Measurements from ENCODE around the gene PIEZO2.

The PIEZO2 gene

GRCh38 chr18:10951631-10952544 lies 197.5 kb downstream of the PIEZO2 start:
- Histone ChIP-seq H4K8ac (ENCODE audit: low read length) (no peak overlapping the region), H2AK5ac (ENCODE audit: low read length, severe bottlenecking) (no peak overlapping the region)
- WGBS = no CpG with 5 or more reads among the region's 1 CpG

GRCh38 chr18:10950876-10951630 lies 198.3 kb downstream of the PIEZO2 start:
- H3K23ac ChIP-seq (ENCODE audit: low read length in 2 of 2) = no peak overlapping the region
- H3K4me3 ChIP-seq (ENCODE audit: insufficient read depth in 1 of 2, low read depth in 1 of 2, low read length in 2 of 2) = no peak overlapping the region
- H3K27ac ChIP-seq (ENCODE audit: low read length, poor library complexity, severe bottlenecking) = no peak overlapping the region
- no peak overlapping the region for H4K8ac ChIP-seq (ENCODE audit: low read length)
- DNase-seq = no peak
- H3K14ac ChIP-seq (ENCODE audit: low read length in 2 of 2) = no peak overlapping the region
- H3K4ac ChIP-seq (ENCODE audit: low read depth in 1 of 2, low read length in 2 of 2) = peak overlapping the region in 1 of 2 experiments; percentile 20
- no peak overlapping the region for H4K91ac ChIP-seq (ENCODE audit: low read length)
- no peak overlapping the region for H2BK120ac ChIP-seq (ENCODE audit: low read depth, low read length)
- no peak overlapping the region for H2AFZ ChIP-seq (ENCODE audit: low read depth, low read length)
- no peak overlapping the region for H2AK5ac ChIP-seq (ENCODE audit: low read length, severe bottlenecking)
- H2BK5ac ChIP-seq (ENCODE audit: low read depth, low read length, poor library complexity, severe bottlenecking) = no peak overlapping the region
- H3K36me3 ChIP-seq (ENCODE audit: control insufficient read depth in 1 of 2, insufficient read depth in 2 of 2, low read depth in 1 of 2, low read length in 2 of 2) = no peaks in the 10 kb centered on the region
- no peaks in the 10 kb centered on the region for H3K4me1 ChIP-seq (ENCODE audit: control insufficient read depth, insufficient read depth, low read depth, low read length)
- H3K4me2 ChIP-seq (ENCODE audit: low read length, poor library complexity, severe bottlenecking) = no peak overlapping the region
- peaks cover 14% of the 10 kb centered on the region for H3K9me3 ChIP-seq (ENCODE audit: control insufficient read depth, low read length)
- no peak overlapping the region for H3K18ac ChIP-seq (ENCODE audit: low read depth in 1 of 2, low read length in 2 of 2)
- no peaks in the 10 kb centered on the region for H3K27me3 ChIP-seq (ENCODE audit: control insufficient read depth in 1 of 2, insufficient read depth in 1 of 2, low read length in 2 of 2)
- no peaks in the 10 kb centered on the region for H3K79me1 ChIP-seq (replicated peaks; ENCODE audit: low read length, poor library complexity, severe bottlenecking)
- no peak overlapping the region for H2BK15ac ChIP-seq (ENCODE audit: low read depth, poor library complexity, severe bottlenecking)
- no peak overlapping the region for H3K9ac ChIP-seq (ENCODE audit: low read length)
- H2BK12ac ChIP-seq (ENCODE audit: low read length in 2 of 2) = no peak overlapping the region
- 97% methylated on average over 8 of the region's 8 CpGs for WGBS

More at GRCh38 chr18:10951631-10952544, 197.5 kb downstream of the PIEZO2 start:
- H3K23ac ChIP-seq (ENCODE audit: low read length in 2 of 2) = no peak overlapping the region
- no peak overlapping the region for H2BK120ac ChIP-seq (ENCODE audit: low read depth, low read length)
- no peak overlapping the region for H2AFZ ChIP-seq (ENCODE audit: low read depth, low read length)
- no peak overlapping the region for H3K27ac ChIP-seq (ENCODE audit: low read length, poor library complexity, severe bottlenecking)
- no peaks in the 10 kb centered on the region for H3K27me3 ChIP-seq (ENCODE audit: control insufficient read depth in 1 of 2, insufficient read depth in 1 of 2, low read length in 2 of 2)
- H3K36me3 ChIP-seq (ENCODE audit: control insufficient read depth in 1 of 2, insufficient read depth in 2 of 2, low read depth in 1 of 2, low read length in 2 of 2) = no peaks in the 10 kb centered on the region
- H3K4me3 ChIP-seq (ENCODE audit: insufficient read depth in 1 of 2, low read depth in 1 of 2, low read length in 2 of 2) = no peak overlapping the region
- H4K91ac ChIP-seq (ENCODE audit: low read length) = no peak overlapping the region
- no peak overlapping the region for H3K14ac ChIP-seq (ENCODE audit: low read length in 2 of 2)
- H3K4me1 ChIP-seq (ENCODE audit: control insufficient read depth, insufficient read depth, low read depth, low read length) = no peaks in the 10 kb centered on the region
- no peak overlapping the region for H3K9ac ChIP-seq (ENCODE audit: low read length)
- H3K9me3 ChIP-seq (ENCODE audit: control insufficient read depth, low read length) = peaks cover 6% of the 10 kb centered on the region
- H3K79me1 ChIP-seq (replicated peaks; ENCODE audit: low read length, poor library complexity, severe bottlenecking) = no peaks in the 10 kb centered on the region
- DNase-seq = no peak
- no peak overlapping the region for H3K4ac ChIP-seq (ENCODE audit: low read depth in 1 of 2, low read length in 2 of 2)
- no peak overlapping the region for H2BK15ac ChIP-seq (ENCODE audit: low read depth, poor library complexity, severe bottlenecking)
- H3K18ac ChIP-seq (ENCODE audit: low read depth in 1 of 2, low read length in 2 of 2) = no peak overlapping the region
- no peak overlapping the region for H3K4me2 ChIP-seq (ENCODE audit: low read length, poor library complexity, severe bottlenecking)
- no peak overlapping the region for H2BK12ac ChIP-seq (ENCODE audit: low read length in 2 of 2)
- H2BK5ac ChIP-seq (ENCODE audit: low read depth, low read length, poor library complexity, severe bottlenecking) = no peak overlapping the region

GRCh38 chr18:10950080-10950875 lies 199.1 kb downstream of the PIEZO2 start:
- no peak overlapping the region for H2AFZ ChIP-seq (ENCODE audit: low read depth, low read length)
- no peaks in the 10 kb centered on the region for H3K79me1 ChIP-seq (replicated peaks; ENCODE audit: low read length, poor library complexity, severe bottlenecking)
- H2AK5ac ChIP-seq (ENCODE audit: low read length, severe bottlenecking) = no peak overlapping the region
- H3K4me3 ChIP-seq (ENCODE audit: insufficient read depth in 1 of 2, low read depth in 1 of 2, low read length in 2 of 2) = no peak overlapping the region
- no peak overlapping the region for H4K8ac ChIP-seq (ENCODE audit: low read length)
- no peak overlapping the region for H3K18ac ChIP-seq (ENCODE audit: low read depth in 1 of 2, low read length in 2 of 2)
- H3K23ac ChIP-seq (ENCODE audit: low read length in 2 of 2) = no peak overlapping the region
- no peak overlapping the region for H3K4me2 ChIP-seq (ENCODE audit: low read length, poor library complexity, severe bottlenecking)
- H2BK12ac ChIP-seq (ENCODE audit: low read length in 2 of 2) = no peak overlapping the region
- H2BK120ac ChIP-seq (ENCODE audit: low read depth, low read length) = no peak overlapping the region
- H2BK15ac ChIP-seq (ENCODE audit: low read depth, poor library complexity, severe bottlenecking) = no peak overlapping the region
- H3K27me3 ChIP-seq (ENCODE audit: control insufficient read depth in 1 of 2, insufficient read depth in 1 of 2, low read length in 2 of 2) = no peaks in the 10 kb centered on the region
- no peak overlapping the region for H3K27ac ChIP-seq (ENCODE audit: low read length, poor library complexity, severe bottlenecking)
- no peaks in the 10 kb centered on the region for H3K4me1 ChIP-seq (ENCODE audit: control insufficient read depth, insufficient read depth, low read depth, low read length)
- no peaks in the 10 kb centered on the region for H3K36me3 ChIP-seq (ENCODE audit: control insufficient read depth in 1 of 2, insufficient read depth in 2 of 2, low read depth in 1 of 2, low read length in 2 of 2)
- H3K4ac ChIP-seq (ENCODE audit: low read depth in 1 of 2, low read length in 2 of 2) = no peak overlapping the region
- H4K91ac ChIP-seq (ENCODE audit: low read length) = no peak overlapping the region
- H3K9ac ChIP-seq (ENCODE audit: low read length) = no peak overlapping the region
- H3K14ac ChIP-seq (ENCODE audit: low read length in 2 of 2) = no peak overlapping the region
- no peak overlapping the region for H2BK5ac ChIP-seq (ENCODE audit: low read depth, low read length, poor library complexity, severe bottlenecking)
- peaks cover 21% of the 10 kb centered on the region for H3K9me3 ChIP-seq (ENCODE audit: control insufficient read depth, low read length)
- DNase-seq = no peak
- 96% methylated on average over 10 of the region's 12 CpGs for WGBS

Data from mesenchymal stem cell (in vitro differentiated cells and primary cell).